ENCODE results near the gene FBXO30. TPM values are rescaled to one million over a fixed set of nuclear protein-coding genes. Genes with fewer than 3 reads are reported as not detected.
A peak's percentile ranks its signal among the peaks of the same experiment; 100 is the strongest.

FBXO30 gene
- total RNA-seq, 1 donor = 14.5 TPM

GRCh38 chr6:145822456-145822855 is 7.9 kb upstream of the FBXO30 start:
- no peak for TF ChIP-seq CTCF (IDR thresholded peaks at IDR 0.05; ENCODE audit: extremely low read depth, low read depth, low read length)
- H3K27ac ChIP-seq (ENCODE audit: low read depth, low read length) = no peak overlapping the region
- H3K4me1 ChIP-seq (ENCODE audit: insufficient read depth, low read length) = no peaks in the 10 kb centered on the region
- H2AFZ ChIP-seq (ENCODE audit: low read length) = no peak overlapping the region
- no peaks in the 10 kb centered on the region for H4K20me1 ChIP-seq (ENCODE audit: insufficient read depth, low read length)
- no peaks in the 10 kb centered on the region for H3K27me3 ChIP-seq (ENCODE audit: insufficient read depth, low read length)
- H3K36me3 ChIP-seq (ENCODE audit: insufficient read depth, low read length) = no peaks in the 10 kb centered on the region
- no peaks in the 10 kb centered on the region for H3K79me2 ChIP-seq (ENCODE audit: insufficient read depth, low read length)
- no peak for DNase-seq (ENCODE audit: insufficient read length, low spot score, missing footprints)
- H3K4me2 ChIP-seq (ENCODE audit: insufficient read depth, low read length) = no peak overlapping the region
- no peaks in the 10 kb centered on the region for H3K9me3 ChIP-seq (ENCODE audit: low read depth, low read length)
- H3K4me3 ChIP-seq (ENCODE audit: insufficient read depth, low read length) = no peak overlapping the region

GRCh38 chr6:145819994-145820393 is 5.4 kb upstream of the FBXO30 start:
- Histone ChIP-seq H3K4me3 (ENCODE audit: insufficient read depth, low read length) (no peak overlapping the region), H3K27me3 (ENCODE audit: insufficient read depth, low read length) (no peaks in the 10 kb centered on the region), H2AFZ (ENCODE audit: low read length) (no peak overlapping the region), H3K9me3 (ENCODE audit: low read depth, low read length) (no peaks in the 10 kb centered on the region), H3K36me3 (ENCODE audit: insufficient read depth, low read length) (no peaks in the 10 kb centered on the region), H3K79me2 (ENCODE audit: insufficient read depth, low read length) (peaks cover 5% of the 10 kb centered on the region), H4K20me1 (ENCODE audit: insufficient read depth, low read length) (no peaks in the 10 kb centered on the region), H3K4me1 (ENCODE audit: insufficient read depth, low read length) (peaks cover 7% of the 10 kb centered on the region), H3K27ac (ENCODE audit: low read depth, low read length) (no peak overlapping the region), H3K4me2 (ENCODE audit: insufficient read depth, low read length) (no peak overlapping the region)
- no peak for TF ChIP-seq CTCF (IDR thresholded peaks at IDR 0.05; ENCODE audit: extremely low read depth, low read depth, low read length)
- no peak for DNase-seq (ENCODE audit: insufficient read length, low spot score, missing footprints)

GRCh38 chr6:145818796-145819195 is 4.2 kb upstream of the FBXO30 start:
- Histone ChIP-seq H3K4me3 (ENCODE audit: insufficient read depth, low read length) (no peak overlapping the region), H3K79me2 (ENCODE audit: insufficient read depth, low read length) (peaks cover 11% of the 10 kb centered on the region), H3K27me3 (ENCODE audit: insufficient read depth, low read length) (no peaks in the 10 kb centered on the region), H4K20me1 (ENCODE audit: insufficient read depth, low read length) (no peaks in the 10 kb centered on the region), H3K9me3 (ENCODE audit: low read depth, low read length) (no peaks in the 10 kb centered on the region), H3K4me2 (ENCODE audit: insufficient read depth, low read length) (no peak overlapping the region), H3K36me3 (ENCODE audit: insufficient read depth, low read length) (no peaks in the 10 kb centered on the region), H3K27ac (ENCODE audit: low read depth, low read length) (no peak overlapping the region), H2AFZ (ENCODE audit: low read length) (no peak overlapping the region), H3K4me1 (ENCODE audit: insufficient read depth, low read length) (peaks cover 7% of the 10 kb centered on the region)
- TF ChIP-seq CTCF (IDR thresholded peaks at IDR 0.05; ENCODE audit: extremely low read depth, low read depth, low read length) = no peak
- no peak for DNase-seq (ENCODE audit: insufficient read length, low spot score, missing footprints)

- Histone ChIP-seq H4K20me1 (ENCODE audit: insufficient read depth, low read length) (peaks cover 10% of the 10 kb centered on the region), H3K4me1 (ENCODE audit: insufficient read depth, low read length) (peaks cover 22% of the 10 kb centered on the region), H2AFZ (ENCODE audit: low read length) (no peak overlapping the region), H3K9me3 (ENCODE audit: low read depth, low read length) (no peaks in the 10 kb centered on the region), H3K27ac (ENCODE audit: low read depth, low read length) (no peak overlapping the region), H3K36me3 (ENCODE audit: insufficient read depth, low read length) (no peaks in the 10 kb centered on the region), H3K4me3 (ENCODE audit: insufficient read depth, low read length) (no peak overlapping the region), H3K79me2 (ENCODE audit: insufficient read depth, low read length) (peaks cover 35% of the 10 kb centered on the region), H3K4me2 (ENCODE audit: insufficient read depth, low read length) (peak overlapping the region; percentile 92), H3K27me3 (ENCODE audit: insufficient read depth, low read length) (no peaks in the 10 kb centered on the region)
- no peak for DNase-seq (ENCODE audit: insufficient read length, low spot score, missing footprints)
- no peak for TF ChIP-seq CTCF (IDR thresholded peaks at IDR 0.05; ENCODE audit: extremely low read depth, low read depth, low read length)
These were observed 1.8 kb upstream of the FBXO30 start for GRCh38 chr6:145816392-145816791.

Measured in osteoblast (primary cell).